ENCODE measurements around the gene GRB7. TPM values are rescaled to one million over a fixed set of nuclear protein-coding genes. Genes with fewer than 3 reads are reported as not detected.
A peak's percentile ranks its signal among the peaks of the same experiment; 100 is the strongest.
"Not testable (repeated sequence)": the region's sequence is repeated elsewhere in the genome, so short reads cannot be mapped to it uniquely, and the experiment has no call there.

GRB7 gene
- total RNA-seq, 1 donor from 2014 or later = 34.5 TPM

DNA sequence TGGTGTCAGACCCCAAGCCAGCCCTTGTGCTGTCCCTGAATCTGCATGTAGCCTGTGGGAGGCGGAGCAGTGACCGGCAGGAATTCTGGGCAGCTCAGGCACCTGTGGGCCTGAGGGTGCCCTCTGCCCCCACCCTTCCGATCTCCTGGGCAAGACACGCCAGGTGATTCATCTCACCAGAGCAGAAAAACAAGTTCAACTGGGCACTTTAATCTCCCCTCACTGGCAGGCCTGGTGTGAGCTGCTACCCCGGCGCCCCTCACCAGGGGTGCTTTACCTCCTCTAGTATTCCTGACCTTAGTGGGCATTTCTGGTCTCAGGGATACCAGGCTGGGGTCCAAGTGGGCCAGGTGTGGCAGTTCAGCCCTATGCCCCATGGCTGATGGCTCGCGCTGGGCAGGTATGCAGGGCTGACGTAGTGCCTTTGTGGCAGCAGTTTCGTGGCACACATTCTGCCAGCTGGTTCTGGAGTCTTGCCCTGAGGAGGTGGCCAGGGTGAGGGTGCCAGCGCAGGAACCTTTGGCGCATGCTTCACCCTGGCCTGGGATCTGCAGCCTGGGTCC is 31.9 kb upstream of the GRB7 start:
- Histone ChIP-seq H3K27ac (peak overlapping the region; percentile 76), H3K36me3 (peaks cover 41% of the 10 kb centered on the region), H3K4me1 (peaks cover 62% of the 10 kb centered on the region), H3K27me3 (ENCODE audit: low read depth) (no peaks in the 10 kb centered on the region), H3K4me3 (peak overlapping the region; percentile 27), H3K9me3 (no peaks in the 10 kb centered on the region)
- intact Hi-C loops (cut with DNase I) = no loop called here
- ATAC-seq (peak; percentile 90), DNase-seq (peak; percentile 86)
- TF ChIP-seq, protein P1, sequence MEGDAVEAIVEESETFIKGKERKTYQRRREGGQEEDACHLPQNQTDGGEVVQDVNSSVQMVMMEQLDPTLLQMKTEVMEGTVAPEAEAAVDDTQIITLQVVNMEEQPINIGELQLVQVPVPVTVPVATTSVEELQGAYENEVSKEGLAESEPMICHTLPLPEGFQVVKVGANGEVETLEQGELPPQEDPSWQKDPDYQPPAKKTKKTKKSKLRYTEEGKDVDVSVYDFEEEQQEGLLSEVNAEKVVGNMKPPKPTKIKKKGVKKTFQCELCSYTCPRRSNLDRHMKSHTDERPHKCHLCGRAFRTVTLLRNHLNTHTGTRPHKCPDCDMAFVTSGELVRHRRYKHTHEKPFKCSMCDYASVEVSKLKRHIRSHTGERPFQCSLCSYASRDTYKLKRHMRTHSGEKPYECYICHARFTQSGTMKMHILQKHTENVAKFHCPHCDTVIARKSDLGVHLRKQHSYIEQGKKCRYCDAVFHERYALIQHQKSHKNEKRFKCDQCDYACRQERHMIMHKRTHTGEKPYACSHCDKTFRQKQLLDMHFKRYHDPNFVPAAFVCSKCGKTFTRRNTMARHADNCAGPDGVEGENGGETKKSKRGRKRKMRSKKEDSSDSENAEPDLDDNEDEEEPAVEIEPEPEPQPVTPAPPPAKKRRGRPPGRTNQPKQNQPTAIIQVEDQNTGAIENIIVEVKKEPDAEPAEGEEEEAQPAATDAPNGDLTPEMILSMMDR (IDR thresholded peaks at IDR 0.05) = no peak

DNA sequence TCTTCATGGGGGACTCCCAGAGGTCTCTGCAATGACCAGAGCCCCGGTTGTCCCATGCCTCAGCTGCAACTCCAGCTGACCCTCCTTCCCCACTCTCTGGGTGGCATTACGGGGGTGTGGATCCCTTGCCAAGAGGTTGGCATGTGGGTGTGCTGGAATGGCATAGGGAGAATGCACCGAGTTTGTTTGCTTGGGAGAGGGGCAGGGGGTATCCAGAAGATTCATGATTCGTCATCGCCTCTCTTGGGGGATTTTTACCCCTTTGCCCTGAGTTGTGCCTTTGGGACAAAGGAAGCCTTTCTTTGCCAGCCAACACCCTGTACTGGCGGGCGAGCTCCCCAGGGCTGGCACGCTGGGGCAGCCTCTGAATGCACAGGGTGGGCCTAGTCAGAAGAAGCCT is 31.4 kb upstream of the GRB7 start:
- ATAC-seq (no peak), DNase-seq (no peak)
- intact Hi-C loops (cut with DNase I) = no loop called here
- H3K27me3 ChIP-seq (ENCODE audit: low read depth) = no peaks in the 10 kb centered on the region
- peak overlapping the region; percentile 76 for H3K27ac ChIP-seq
- peaks cover 58% of the 10 kb centered on the region for H3K4me1 ChIP-seq
- no peak overlapping the region for H3K4me3 ChIP-seq
- H3K9me3 ChIP-seq = no peaks in the 10 kb centered on the region
- TF ChIP-seq, protein P1 (IDR thresholded peaks at IDR 0.05) = no peak
- H3K36me3 ChIP-seq = peaks cover 46% of the 10 kb centered on the region

DNA sequence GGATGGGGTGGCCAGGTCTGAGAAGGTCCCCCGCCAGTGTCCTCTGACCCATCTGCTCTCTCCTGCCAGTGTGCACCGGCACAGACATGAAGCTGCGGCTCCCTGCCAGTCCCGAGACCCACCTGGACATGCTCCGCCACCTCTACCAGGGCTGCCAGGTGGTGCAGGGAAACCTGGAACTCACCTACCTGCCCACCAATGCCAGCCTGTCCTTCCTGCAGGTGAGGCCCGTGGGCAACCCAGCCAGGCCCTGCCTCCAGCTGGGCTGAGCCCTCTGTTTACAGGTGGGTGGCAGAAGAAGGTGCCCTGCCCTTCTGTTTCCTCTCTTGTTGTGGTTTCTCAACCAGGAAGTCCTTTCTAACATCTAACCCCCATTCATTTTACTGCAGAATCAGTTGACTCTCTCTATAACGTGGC is 30.8 kb upstream of the GRB7 start:
- Histone ChIP-seq H3K27me3 (ENCODE audit: low read depth) (no peaks in the 10 kb centered on the region), H3K4me3 (no peak overlapping the region), H3K4me1 (peaks cover 53% of the 10 kb centered on the region), H3K9me3 (no peaks in the 10 kb centered on the region), H3K27ac (peak overlapping the region; percentile 76), H3K36me3 (peaks cover 52% of the 10 kb centered on the region)
- DNase-seq (no peak), ATAC-seq (no peak)
- intact Hi-C loops (cut with DNase I) = no loop called here
- TF ChIP-seq, protein P1 (IDR thresholded peaks at IDR 0.05) = no peak

DNA sequence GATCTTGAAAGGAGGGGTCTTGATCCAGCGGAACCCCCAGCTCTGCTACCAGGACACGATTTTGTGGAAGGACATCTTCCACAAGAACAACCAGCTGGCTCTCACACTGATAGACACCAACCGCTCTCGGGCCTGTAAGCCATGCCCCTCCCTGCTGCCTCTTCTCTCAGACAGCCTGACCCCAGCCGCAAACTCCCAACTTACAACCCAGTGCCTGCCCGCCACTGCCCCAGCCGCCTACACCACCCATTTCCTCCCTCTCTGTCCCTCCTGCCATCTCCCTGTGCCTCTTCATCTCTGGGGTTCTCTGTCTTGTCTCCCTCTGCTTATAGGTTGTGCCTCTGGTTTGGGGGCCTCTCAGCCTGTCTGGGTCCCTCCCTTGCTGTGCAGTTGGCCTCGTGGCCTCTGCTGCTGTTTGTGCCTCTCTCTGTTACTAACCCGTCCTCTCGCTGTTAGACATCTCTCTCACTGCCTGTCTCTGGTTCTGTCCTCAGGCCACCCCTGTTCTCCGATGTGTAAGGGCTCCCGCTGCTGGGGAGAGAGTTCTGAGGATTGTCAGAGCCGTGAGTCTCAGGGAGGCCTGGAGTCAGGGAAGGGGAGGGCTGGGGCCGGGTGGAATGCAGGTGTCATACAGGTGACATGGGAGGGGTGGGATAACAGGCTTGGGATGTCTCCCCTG is 28.3 kb upstream of the GRB7 start:
- Histone ChIP-seq H3K36me3 (peaks cover 74% of the 10 kb centered on the region), H3K4me1 (peaks cover 28% of the 10 kb centered on the region), H3K27me3 (ENCODE audit: low read depth) (no peaks in the 10 kb centered on the region), H3K9me3 (no peaks in the 10 kb centered on the region), H3K4me3 (no peak overlapping the region), H3K27ac (no peak overlapping the region)
- intact Hi-C loops (cut with DNase I) = no loop called here
- DNase-seq (no peak), ATAC-seq (no peak)
- TF ChIP-seq, protein P1 (IDR thresholded peaks at IDR 0.05) = no peak

DNA sequence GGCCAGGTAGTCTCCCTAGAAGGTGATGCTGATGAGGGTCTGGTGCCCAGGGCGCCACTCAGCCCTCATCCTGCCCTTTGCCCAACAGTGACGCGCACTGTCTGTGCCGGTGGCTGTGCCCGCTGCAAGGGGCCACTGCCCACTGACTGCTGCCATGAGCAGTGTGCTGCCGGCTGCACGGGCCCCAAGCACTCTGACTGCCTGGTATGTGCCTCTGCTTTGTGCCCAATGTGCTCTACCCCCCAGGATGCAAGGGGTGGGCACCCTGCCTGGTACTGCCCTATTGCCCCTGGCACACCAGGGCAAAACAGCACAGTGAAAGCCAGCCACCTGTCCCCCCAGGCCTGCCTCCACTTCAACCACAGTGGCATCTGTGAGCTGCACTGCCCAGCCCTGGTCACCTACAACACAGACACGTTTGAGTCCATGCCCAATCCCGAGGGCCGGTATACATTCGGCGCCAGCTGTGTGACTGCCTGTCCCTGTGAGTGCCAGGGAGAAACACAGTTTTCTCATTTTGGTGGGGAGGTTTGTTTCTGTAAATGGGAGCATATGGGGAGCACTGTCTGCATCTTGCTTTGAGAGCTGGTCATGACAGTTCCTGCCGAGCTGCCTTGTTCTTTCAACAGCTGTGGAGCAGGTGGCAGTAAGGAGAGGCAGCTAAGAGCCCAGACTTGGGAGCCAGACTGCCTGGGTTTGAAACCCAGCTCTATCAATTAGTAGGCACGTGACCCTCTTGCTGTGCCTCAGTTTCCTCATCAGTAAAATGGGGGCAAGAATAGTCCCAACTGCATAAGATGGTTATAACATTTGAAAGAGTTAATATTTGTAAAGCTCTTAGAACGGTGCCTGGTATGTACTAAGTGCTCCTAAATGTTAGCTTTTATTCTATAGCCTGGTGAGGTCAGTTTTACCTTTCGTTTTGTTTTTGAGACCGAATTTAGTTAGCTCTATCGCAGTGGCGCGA is 27.5 kb upstream of the GRB7 start:
- no peaks in the 10 kb centered on the region for H3K9me3 ChIP-seq
- TF ChIP-seq, protein P1 (IDR thresholded peaks at IDR 0.05) = no peak
- no peak overlapping the region for H3K4me3 ChIP-seq
- peaks cover 22% of the 10 kb centered on the region for H3K4me1 ChIP-seq
- H3K27me3 ChIP-seq (ENCODE audit: low read depth) = no peaks in the 10 kb centered on the region
- H3K36me3 ChIP-seq = peaks cover 82% of the 10 kb centered on the region
- no peak for ATAC-seq
- DNase-seq = no peak
- intact Hi-C loops (cut with DNase I) = no loop called here
- H3K27ac ChIP-seq = no peak overlapping the region

DNA sequence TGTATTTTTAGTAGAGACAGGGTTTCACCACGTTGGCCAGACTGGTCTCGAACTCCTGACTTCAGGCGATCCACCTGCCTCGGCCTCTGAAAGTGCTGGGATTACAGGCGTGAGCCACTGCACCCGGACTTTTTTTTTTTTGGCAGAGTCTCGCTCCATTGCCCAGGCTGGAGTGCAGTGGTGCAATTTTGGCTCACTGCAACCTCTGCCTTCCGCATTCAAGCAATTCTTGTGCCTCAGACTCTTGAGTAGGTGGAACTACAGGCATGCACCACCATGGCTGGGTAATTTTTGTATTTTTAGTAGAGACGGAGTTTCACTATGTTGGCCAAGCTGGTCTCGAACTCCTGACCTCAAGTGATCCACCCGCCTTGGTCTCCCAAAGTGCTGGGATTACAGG is 26.7 kb upstream of the GRB7 start:
- H3K27me3 ChIP-seq (ENCODE audit: low read depth); H3K27ac ChIP-seq; intact Hi-C loops (cut with DNase I); H3K4me3 ChIP-seq; DNase-seq; ATAC-seq; H3K9me3 ChIP-seq: not testable (repeated sequence)
- H3K4me1 ChIP-seq = peaks cover 15% of the 10 kb centered on the region
- H3K36me3 ChIP-seq = peaks cover 90% of the 10 kb centered on the region
